ENCODE data around the gene C18orf63. TPM values are rescaled to one million over a fixed set of nuclear protein-coding genes. Genes with fewer than 3 reads are reported as not detected.

C18orf63 gene
- total RNA-seq, 1 donor from 2014 or later: not detected

GRCh38 chr18:74294526-74294925, 21.1 kb upstream of the C18orf63 start:
- Mint-ChIP-seq H3K4me3 (ENCODE audit: unreplicated experiment) (no peak overlapping the region), H3K27me3 (ENCODE audit: unreplicated experiment) (peaks cover 5% of the 10 kb centered on the region), H3K9me3 (ENCODE audit: unreplicated experiment) (no peaks in the 10 kb centered on the region), H3K36me3 (ENCODE audit: low read depth, unreplicated experiment) (no peaks in the 10 kb centered on the region), H3K4me1 (ENCODE audit: unreplicated experiment) (peaks cover 8% of the 10 kb centered on the region), H3K27ac (ENCODE audit: unreplicated experiment) (no peak overlapping the region)
- no peak for DNase-seq (ENCODE audit: low spot score)
- TF ChIP-seq CTCF (IDR thresholded peaks at IDR 0.05; ENCODE audit: unreplicated experiment): no peak

GRCh38 chr18:74299162-74299561, 16.5 kb upstream of the C18orf63 start:
- Mint-ChIP-seq H3K4me1 (ENCODE audit: unreplicated experiment) (no peaks in the 10 kb centered on the region), H3K27ac (ENCODE audit: unreplicated experiment) (no peak overlapping the region), H3K4me3 (ENCODE audit: unreplicated experiment) (no peak overlapping the region), H3K9me3 (ENCODE audit: unreplicated experiment) (no peaks in the 10 kb centered on the region), H3K27me3 (ENCODE audit: unreplicated experiment) (no peaks in the 10 kb centered on the region), H3K36me3 (ENCODE audit: low read depth, unreplicated experiment) (no peaks in the 10 kb centered on the region)
- TF ChIP-seq CTCF (IDR thresholded peaks at IDR 0.05; ENCODE audit: unreplicated experiment): no peak
- no peak for DNase-seq (ENCODE audit: low spot score)

- H3K27me3 Mint-ChIP-seq (ENCODE audit: unreplicated experiment): no peaks in the 10 kb centered on the region
- no peak overlapping the region for H3K27ac Mint-ChIP-seq (ENCODE audit: unreplicated experiment)
- no peaks in the 10 kb centered on the region for H3K4me1 Mint-ChIP-seq (ENCODE audit: unreplicated experiment)
- no peak overlapping the region for H3K4me3 Mint-ChIP-seq (ENCODE audit: unreplicated experiment)
- H3K9me3 Mint-ChIP-seq (ENCODE audit: unreplicated experiment): no peaks in the 10 kb centered on the region
- TF ChIP-seq CTCF (IDR thresholded peaks at IDR 0.05; ENCODE audit: unreplicated experiment): no peak
- no peaks in the 10 kb centered on the region for H3K36me3 Mint-ChIP-seq (ENCODE audit: low read depth, unreplicated experiment)
- DNase-seq (ENCODE audit: low spot score): no peak
These were observed 15.9 kb upstream of the C18orf63 start for GRCh38 chr18:74299746-74300145.

GRCh38 chr18:74303306-74303705, 12.3 kb upstream of the C18orf63 start:
- no peak overlapping the region for H3K27ac Mint-ChIP-seq (ENCODE audit: unreplicated experiment)
- H3K4me3 Mint-ChIP-seq (ENCODE audit: unreplicated experiment): no peak overlapping the region
- no peaks in the 10 kb centered on the region for H3K27me3 Mint-ChIP-seq (ENCODE audit: unreplicated experiment)
- no peaks in the 10 kb centered on the region for H3K36me3 Mint-ChIP-seq (ENCODE audit: low read depth, unreplicated experiment)
- H3K4me1 Mint-ChIP-seq (ENCODE audit: unreplicated experiment): no peaks in the 10 kb centered on the region
- H3K9me3 Mint-ChIP-seq (ENCODE audit: unreplicated experiment): no peaks in the 10 kb centered on the region
- no peak for TF ChIP-seq CTCF (IDR thresholded peaks at IDR 0.05; ENCODE audit: unreplicated experiment)
- no peak for DNase-seq (ENCODE audit: low spot score)

GRCh38 chr18:74303936-74304335, 11.7 kb upstream of the C18orf63 start:
- Mint-ChIP-seq H3K36me3 (ENCODE audit: low read depth, unreplicated experiment) (no peaks in the 10 kb centered on the region), H3K4me1 (ENCODE audit: unreplicated experiment) (no peaks in the 10 kb centered on the region), H3K9me3 (ENCODE audit: unreplicated experiment) (no peaks in the 10 kb centered on the region), H3K27ac (ENCODE audit: unreplicated experiment) (no peak overlapping the region), H3K4me3 (ENCODE audit: unreplicated experiment) (no peak overlapping the region), H3K27me3 (ENCODE audit: unreplicated experiment) (no peaks in the 10 kb centered on the region)
- DNase-seq (ENCODE audit: low spot score): no peak
- TF ChIP-seq CTCF (IDR thresholded peaks at IDR 0.05; ENCODE audit: unreplicated experiment): no peak

Data from endothelial cell (in vitro differentiated cells).